Activated CD8-positive, alpha-beta memory T cell treated with anti-CD3 and anti-CD28 coated beads for 1 hour (primary cell): Measurements from ENCODE around the gene FUT7.

Experiments used
- DNase-seq, 2 donors: peaks; one replicate each; pipeline ENCODE4 v3.0.0-alpha.2; 2020; ENCODE audit warnings: low read depth in 1 of 2; ENCODE audit errors: extremely low read depth in 1 of 2

Gene FUT7

DNA sequence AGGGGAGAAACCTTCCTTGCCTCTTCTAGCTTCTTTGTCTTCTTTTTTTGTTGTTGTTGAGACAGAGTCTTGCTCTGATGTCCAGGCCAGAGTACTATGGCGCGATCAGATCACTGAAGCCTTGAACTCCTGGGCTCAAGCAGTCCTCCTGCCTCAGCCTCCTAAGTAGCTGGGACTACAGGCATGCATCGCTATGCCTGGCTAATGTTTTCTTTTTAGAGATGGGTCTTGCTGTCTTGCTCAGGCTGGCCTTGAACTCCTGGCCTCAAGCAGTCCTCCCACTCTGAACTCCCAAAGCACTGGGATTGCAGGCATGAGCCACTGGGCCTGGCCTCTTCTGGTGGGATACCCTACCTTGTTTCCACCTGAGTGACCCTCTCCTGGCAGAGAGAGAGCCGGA lies 43.0 kb downstream of the FUT7 start:
- DNase-seq = no peak

DNA sequence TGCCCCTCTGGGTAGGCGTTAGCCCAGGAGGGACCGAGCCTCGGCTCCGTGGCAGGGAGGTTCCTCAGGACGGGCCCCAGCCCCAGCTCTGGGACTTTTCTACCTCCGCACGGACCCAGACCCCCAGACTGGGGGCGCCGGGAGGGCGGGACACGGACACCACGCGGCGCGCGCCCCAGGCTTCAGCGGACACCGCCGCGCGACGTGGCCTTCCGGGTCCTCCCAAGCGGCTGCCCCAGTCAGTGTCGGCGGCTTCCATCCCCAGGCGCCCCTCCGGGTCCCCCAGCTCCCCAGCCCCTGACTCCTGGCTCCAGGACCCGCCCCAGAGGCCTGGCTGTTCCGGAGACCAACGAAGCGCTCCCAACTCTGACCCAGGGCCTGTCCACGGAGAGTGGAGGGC lies 46.0 kb downstream of the FUT7 start:
- no peak for DNase-seq

DNA sequence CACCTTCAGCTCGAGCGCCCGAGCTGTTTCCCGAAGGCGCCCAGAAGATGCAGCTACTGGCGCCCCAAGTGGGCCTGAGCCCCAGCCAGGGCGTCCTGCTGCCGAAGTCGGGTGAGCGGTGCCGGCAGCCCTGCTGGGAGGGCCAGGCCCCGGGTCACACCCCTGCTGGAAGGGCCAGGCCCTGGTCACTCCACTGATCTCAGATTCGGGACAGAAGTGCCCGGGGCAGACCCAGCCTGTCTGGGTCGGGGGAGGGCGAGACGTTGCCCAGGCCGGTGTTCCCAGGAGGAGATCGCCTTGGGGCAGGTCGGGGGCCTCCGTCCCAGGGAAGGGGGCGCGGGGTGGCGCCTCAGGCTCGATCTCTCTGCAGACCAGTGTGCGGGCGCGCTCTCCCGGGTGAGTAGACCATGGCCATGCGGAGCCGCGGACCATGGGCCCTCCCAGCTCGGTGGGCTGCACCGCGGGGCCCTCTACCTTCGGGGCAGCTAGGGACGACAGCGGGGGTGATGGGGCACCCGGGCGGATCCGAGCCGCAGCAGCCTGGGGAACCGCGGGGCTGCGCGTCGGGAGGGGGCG lies 46.8 kb downstream of the FUT7 start:
- DNase-seq = no peak

DNA sequence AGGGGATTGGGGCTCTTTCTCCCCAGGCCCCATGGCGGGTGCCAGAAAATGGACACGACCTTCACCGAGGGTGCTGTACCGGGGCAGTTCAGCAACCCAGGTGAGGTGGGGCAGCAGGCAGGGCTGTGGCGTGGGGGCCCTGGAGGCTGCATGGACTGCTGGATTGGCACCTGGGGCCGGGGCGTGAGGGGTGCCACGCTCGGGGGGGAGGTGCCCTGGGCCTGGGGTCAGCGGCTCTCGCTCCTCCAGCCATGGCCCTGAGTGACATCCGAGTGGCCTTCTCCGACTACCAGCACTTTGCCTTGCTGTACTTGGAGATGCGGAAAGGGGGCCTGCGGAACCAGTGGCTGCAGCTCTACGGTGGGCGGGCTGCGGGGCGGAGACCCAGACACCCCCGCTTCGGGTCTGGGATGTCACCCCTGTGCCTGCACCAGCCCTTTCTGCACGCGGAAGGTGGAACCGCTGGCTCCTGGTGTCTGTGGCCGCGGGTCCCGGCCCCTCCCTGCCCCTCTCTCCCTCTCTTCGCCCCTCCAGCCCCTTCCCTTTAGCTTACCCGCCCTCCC lies 47.3 kb downstream of the FUT7 start:
- no peak for DNase-seq

DNA sequence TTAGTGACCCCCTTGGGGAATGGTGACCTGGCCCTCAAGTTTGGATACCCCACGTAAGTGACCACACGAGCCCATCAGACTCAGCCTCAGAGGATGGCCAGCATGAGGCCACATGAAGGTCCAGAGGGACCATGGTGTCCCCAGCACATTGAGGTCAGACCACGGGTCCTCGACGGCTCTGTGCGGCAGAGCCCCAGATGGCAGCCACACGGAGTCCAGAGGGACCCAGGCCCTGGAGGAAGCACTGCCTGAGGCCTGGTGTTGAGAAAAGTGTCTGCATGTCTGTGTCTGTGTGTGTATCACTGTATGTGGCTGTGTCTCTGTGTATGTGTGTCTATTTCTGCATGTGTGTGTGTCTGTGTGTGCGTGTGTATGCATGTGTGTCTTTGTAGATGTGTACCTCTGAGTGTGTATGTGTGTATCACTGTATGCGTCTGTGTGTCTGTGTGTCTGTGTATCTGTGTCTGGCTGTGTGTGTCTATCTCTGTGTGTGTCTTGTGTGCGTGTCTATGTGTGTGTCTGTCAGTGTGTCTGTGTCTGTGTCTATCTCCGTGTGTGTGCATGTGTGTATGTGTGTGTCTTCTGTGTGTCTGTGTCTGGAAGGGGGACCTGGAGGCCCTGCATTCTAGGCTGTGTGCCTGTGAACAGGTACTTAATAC lies 48.1 kb downstream of the FUT7 start:
- no peak for DNase-seq

DNA sequence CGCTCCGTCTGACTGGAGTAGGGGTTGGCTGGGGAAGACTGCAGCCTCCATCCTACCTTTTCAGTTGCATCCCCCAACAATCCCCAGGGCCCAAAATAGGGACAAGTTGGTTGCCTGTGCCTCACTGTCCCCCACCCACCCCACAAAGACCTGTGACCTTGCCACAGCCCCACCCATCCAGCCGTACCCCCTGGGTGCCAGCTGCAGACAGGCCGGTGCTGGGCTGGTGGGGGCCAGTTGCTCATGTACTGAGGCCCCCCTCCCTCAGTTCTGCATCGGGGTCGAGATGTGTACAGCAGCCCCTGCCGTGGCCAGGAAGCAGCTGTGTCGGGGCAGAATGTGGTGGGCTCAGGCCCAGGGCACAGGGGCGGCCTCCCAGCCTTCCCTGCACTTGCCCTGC lies 48.7 kb downstream of the FUT7 start:
- DNase-seq = no peak

DNA sequence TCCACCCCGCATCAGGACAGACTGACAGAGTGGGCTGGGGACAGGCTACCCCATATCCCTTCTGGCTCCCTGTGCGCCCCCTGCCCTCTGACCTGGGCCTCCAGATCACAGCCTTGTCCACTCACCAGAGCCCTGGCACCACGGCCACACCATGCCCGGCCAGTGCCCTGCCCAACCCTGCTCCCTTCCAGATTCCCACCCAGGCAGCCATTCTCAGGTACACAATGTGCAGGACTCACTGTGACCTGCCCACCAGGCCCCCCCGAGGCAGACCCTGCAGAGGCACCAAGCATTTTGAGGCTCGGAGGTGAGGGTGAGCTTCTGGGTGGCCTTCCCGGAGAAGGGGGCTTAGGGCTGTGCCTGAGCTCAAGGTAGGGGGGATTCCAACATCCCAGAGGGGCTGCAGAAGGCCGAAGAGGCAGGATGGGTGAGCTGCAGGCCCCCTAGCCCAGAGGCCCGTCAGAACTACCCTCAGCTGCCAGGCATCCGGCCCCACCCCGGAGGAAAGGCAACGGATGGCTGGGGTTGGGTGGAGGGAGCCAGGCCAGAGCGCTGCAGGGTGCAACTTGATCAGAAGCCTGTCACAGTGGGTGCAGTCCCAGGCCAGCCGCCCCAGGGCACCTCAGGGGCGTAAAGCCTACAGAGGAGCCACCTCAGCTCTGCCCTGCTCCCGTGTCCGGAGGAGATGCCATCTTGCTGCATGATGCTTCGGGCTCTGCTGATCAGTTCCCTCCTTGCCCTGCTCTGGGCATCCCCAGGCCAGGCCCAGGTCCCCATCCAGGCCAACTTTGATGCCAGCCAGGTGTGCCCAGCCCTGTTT lies 49.4 kb downstream of the FUT7 start, which contains the start of gene LCNL1:
Gene LCNL1, plus strand, starts transcription at position 762 of the 820 bp plus-strand sequence. CDS start 594 bp downstream, outside the sequence.
- DNase-seq = no peak

DNA sequence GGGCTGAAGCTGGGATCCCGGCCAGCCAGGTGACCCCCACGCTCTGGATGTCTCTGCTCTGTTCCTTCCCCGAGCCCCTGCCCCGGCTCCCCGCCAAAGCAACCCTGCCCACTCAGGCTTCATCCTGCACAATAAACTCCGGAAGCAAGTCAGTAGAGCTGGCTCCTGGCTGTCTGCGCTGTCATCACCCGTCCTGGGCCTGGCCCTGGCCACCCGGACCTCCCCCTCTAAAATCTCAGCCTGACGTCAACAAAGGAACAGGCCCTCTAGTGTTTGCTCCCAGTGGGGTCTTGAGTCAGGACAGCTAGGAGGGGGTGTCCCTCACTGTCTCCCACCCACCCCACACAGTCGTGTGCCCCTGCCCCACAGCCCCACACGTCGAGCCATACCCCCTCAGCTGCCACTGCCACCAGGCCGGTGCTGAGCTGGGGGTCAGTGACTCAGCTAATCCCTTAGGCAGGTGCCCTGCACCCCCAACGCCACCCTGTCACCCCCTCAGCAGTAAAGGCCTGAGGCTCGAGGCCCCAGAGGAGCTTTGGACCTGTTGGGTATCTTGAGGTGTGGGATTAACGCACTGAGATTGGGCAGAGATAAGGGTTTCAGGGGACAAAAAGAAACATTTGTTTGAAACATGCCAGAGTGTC lies 50.2 kb downstream of the FUT7 start:
- no peak for DNase-seq

DNA sequence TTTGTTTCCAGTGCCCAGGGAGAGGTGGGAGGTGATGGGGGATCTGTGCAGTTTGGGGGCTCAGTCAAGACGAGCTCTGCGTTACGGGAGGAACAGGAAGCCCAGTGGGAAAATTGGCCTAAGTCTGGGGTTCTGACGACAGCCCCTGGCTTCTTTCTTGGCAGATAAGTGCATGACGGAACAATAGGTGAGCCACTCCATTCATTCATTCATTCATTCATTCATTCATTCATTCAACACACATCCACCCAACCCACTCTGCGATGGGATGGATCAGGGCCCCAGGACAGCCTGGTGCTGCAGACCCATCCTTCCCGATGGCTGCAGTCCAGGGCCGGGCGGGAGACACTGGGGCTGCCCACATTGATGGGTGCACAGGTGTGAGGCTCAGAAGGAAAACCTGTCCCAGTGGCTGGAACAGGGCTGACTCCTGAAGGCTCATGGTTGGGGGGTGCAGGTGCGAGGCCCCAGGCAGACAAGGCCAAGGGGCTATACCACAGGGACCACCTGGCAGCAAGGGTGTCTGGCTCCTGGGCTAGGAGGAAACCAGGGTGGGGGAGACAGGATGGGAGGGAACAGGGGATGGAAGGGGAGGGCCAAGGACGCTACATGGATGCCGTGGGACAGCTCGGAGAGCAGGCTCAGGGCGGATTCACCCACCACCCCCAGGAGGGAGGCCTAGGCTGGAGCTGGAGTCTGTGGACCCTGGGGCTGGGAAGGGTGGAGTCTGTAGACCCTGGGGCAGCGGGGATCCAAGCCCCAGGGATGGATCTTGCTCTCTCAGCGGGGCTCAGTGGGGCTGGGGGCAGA lies 51.0 kb downstream of the FUT7 start:
- no peak for DNase-seq
